Liver (tissue), 9 donors: Measurements from ENCODE around the gene VPS26B. TPM values are rescaled to one million over a fixed set of nuclear protein-coding genes. Genes with fewer than 3 reads are reported as not detected.

Experiments
- DNase-seq: peaks from one replicate; pipeline ENCODE4 v3.0.0-alpha.2; 2017; ENCODE audit warnings: low spot score
- H3K27ac ChIP-seq, 2 donors: one replicate each; pipeline ENCODE4 v1.7.0; 2013; ENCODE audit warnings: inconsistent platforms in 2 of 2, low read length in 2 of 2, control low read depth in 1 of 2, low read depth in 1 of 2, mild to moderate bottlenecking in 1 of 2
- H3K27me3 ChIP-seq, 4 donors: one replicate each; pipeline versions ENCODE4 v1.6.1 to v1.7.0; 2013; ENCODE audit warnings: low read length in 3 of 4, inconsistent platforms in 1 of 4, mild to moderate bottlenecking in 1 of 4, moderate library complexity in 1 of 4; ENCODE audit not compliant: control insufficient read depth in 4 of 4, insufficient read depth in 4 of 4
- H3K36me3 ChIP-seq, 4 donors: one replicate each; pipeline versions ENCODE4 v1.6.1 to v1.7.0; 2013; ENCODE audit warnings: low read length in 3 of 4, mild to moderate bottlenecking in 3 of 4, low read depth in 1 of 4, moderate library complexity in 1 of 4; ENCODE audit not compliant: control insufficient read depth in 4 of 4, insufficient read depth in 3 of 4
- H3K4me1 ChIP-seq, 4 donors: one replicate each; pipeline versions ENCODE4 v1.6.1 to v1.7.0; 2013; ENCODE audit warnings: low read length in 3 of 4, mild to moderate bottlenecking in 3 of 4, moderate library complexity in 1 of 4; ENCODE audit not compliant: control insufficient read depth in 4 of 4, insufficient read depth in 4 of 4
- H3K4me3 ChIP-seq, 3 donors: one replicate each; pipeline versions ENCODE4 v1.6.1 to v1.7.0; 2013; ENCODE audit warnings: low read length in 3 of 3, control low read depth in 1 of 3, low read depth in 1 of 3, mild to moderate bottlenecking in 1 of 3
- H3K9ac ChIP-seq, 2 donors: one replicate each; pipeline ENCODE4 v1.7.0; 2013; ENCODE audit warnings: low read length in 2 of 2, mild to moderate bottlenecking in 2 of 2, moderate library complexity in 2 of 2, control low read depth in 1 of 2, low read depth in 1 of 2
- H3K9me3 ChIP-seq, 4 donors: one replicate each; pipeline versions ENCODE4 v1.6.1 to v1.7.0; 2013; ENCODE audit warnings: low read length in 3 of 4; ENCODE audit not compliant: control insufficient read depth in 4 of 4
- ATF3 ChIP-seq: IDR thresholded peaks from 2 replicates; pipeline ENCODE4 v1.6.1; 2016; ENCODE audit warnings: antibody characterized with exemption
- CTCF ChIP-seq: fragments of 150-350 bp; IDR thresholded peaks from 2 replicates; pipeline ENCODE4 v1.5.1; 2017; ENCODE audit warnings: improper control_type of control experiment, low read depth, low read length; ENCODE audit not compliant: missing input control
- EGR1 ChIP-seq, 2 donors: IDR thresholded peaks; 2 replicates each; pipeline ENCODE4 v1.6.1; 2016 to 2018; ENCODE audit warnings: antibody characterized with exemption in 2 of 2, low read depth in 2 of 2
- FOXA1 ChIP-seq: IDR thresholded peaks from 2 replicates; pipeline ENCODE4 v1.6.1; 2016; ENCODE audit warnings: antibody characterized with exemption
- FOXA2 ChIP-seq: IDR thresholded peaks from 2 replicates; pipeline ENCODE4 v1.6.1; 2016; ENCODE audit warnings: antibody characterized with exemption
- GABPA ChIP-seq, 2 donors: IDR thresholded peaks in 1 of 2; conservative IDR thresholded peaks in 1 of 2; 2 replicates each; pipeline ENCODE4 v1.6.1; 2016; ENCODE audit warnings: antibody characterized with exemption in 2 of 2, mild to moderate bottlenecking in 1 of 2, moderate library complexity in 1 of 2
- HNF4A ChIP-seq, 2 donors: conservative IDR thresholded peaks; 2 replicates each; pipeline ENCODE4 v1.6.1; 2016; ENCODE audit warnings: antibody characterized with exemption in 2 of 2, mild to moderate bottlenecking in 2 of 2
- HNF4G ChIP-seq: IDR thresholded peaks from 2 replicates; pipeline ENCODE4 v1.6.1; 2016; ENCODE audit warnings: antibody characterized with exemption
- JUND ChIP-seq, 2 donors: IDR thresholded peaks; 2 replicates each; pipeline ENCODE4 v1.6.1; 2016; ENCODE audit warnings: antibody characterized with exemption in 2 of 2
- MAX ChIP-seq: IDR thresholded peaks from 2 replicates; pipeline ENCODE4 v1.6.1; 2016; ENCODE audit warnings: antibody characterized with exemption
- RAD21 ChIP-seq, 2 donors: IDR thresholded peaks; 2 replicates each; pipeline ENCODE4 v1.6.1; 2016; ENCODE audit warnings: antibody characterized with exemption in 2 of 2, mild to moderate bottlenecking in 2 of 2
- RXRA ChIP-seq, 2 donors: IDR thresholded peaks; 2 replicates each; pipeline ENCODE4 v1.6.1; 2017 to 2018; ENCODE audit warnings: antibody characterized with exemption in 2 of 2, mild to moderate bottlenecking in 1 of 2
- SP1 ChIP-seq: IDR thresholded peaks from 2 replicates; pipeline ENCODE4 v1.6.1; 2018; ENCODE audit warnings: antibody characterized with exemption, mild to moderate bottlenecking
- TAF1 ChIP-seq: conservative IDR thresholded peaks from 2 replicates; pipeline ENCODE4 v1.6.1; 2016; ENCODE audit warnings: antibody characterized with exemption, mild to moderate bottlenecking
- YY1 ChIP-seq: IDR thresholded peaks from 2 replicates; pipeline ENCODE4 v1.6.1; 2016; ENCODE audit warnings: antibody characterized with exemption, mild to moderate bottlenecking
- ZBTB33 ChIP-seq: IDR thresholded peaks from 2 replicates; pipeline ENCODE4 v1.6.1; 2016; ENCODE audit warnings: antibody characterized with exemption
- WGBS: extraction: QIAGEN DNeasy Blood & Tissue Kit; methylation state at CpG from one replicate; pipeline ENCODE4 v1.1.7; 2013; 5-methylcytosine and 5-hydroxymethylcytosine counted together
- polyA plus RNA-seq, 2 donors: library from polyadenylated mRNA; stranded (reverse) in 1 of 2; unstranded in 1 of 2; fragments of 200-250 nt in 1 of 2; fragments of >200 nt in 1 of 2; fragmentation: Nextera tagmentation in 1 of 2; extraction: Ambion mirVana in 1 of 2; gene quantifications; one replicate each; pipeline versions ENCODE4 v1.2.1 to v1.2.3, GENCODE V29; 2013 to 2015
- total RNA-seq, 2 donors: library from RNA; depleted of rRNA; stranded (reverse); fragments of >200 nt; gene quantifications; one replicate each; pipeline ENCODE4 v1.2.3, GENCODE V29; 2014
- donor health status: healthy.
- donor health status: healthy.
- donor health status: healthy.
- donor health status: healthy.
- donor health status: healthy.

VPS26B gene
- total and polyA plus RNA-seq, 4 donors, result 12.6 to 35.0 (median 20.2) TPM

GRCh38 chr11:134223121-134223520 is 1.4 kb upstream of the VPS26B start:
- DNase-seq, result no peak
- H3K27ac ChIP-seq, result no peak overlapping the region
- WGBS, result 36% methylated on average over 5 of the region's 5 CpGs

GRCh38 chr11:134224710-134225664 is 516 bp downstream of the VPS26B start:
- peak; percentile 64 for DNase-seq
- no peaks in the 10 kb centered on the region for H3K27me3 ChIP-seq
- H3K4me3 ChIP-seq, result peak overlapping the region; percentile 76 to 83 (median 81)
- peak overlapping the region; percentile 93 to 99 for H3K27ac ChIP-seq
- H3K9me3 ChIP-seq, result no peaks in the 10 kb centered on the region
- peaks cover 2 to 5% (median 4%) of the 10 kb centered on the region in 4 donors for H3K36me3 ChIP-seq
- peaks cover 7 to 32% (median 23%) of the 10 kb centered on the region in 4 donors for H3K4me1 ChIP-seq
- H3K9ac ChIP-seq, result peak overlapping the region; percentile 52 to 64
- WGBS, result under 1% methylated on average over 93 of the region's 93 CpGs
- TF ChIP-seq SP1 (peak; percentile 21), EGR1 (IDR thresholded peaks at IDR 0.05; ENCODE audit: low read depth in 2 of 2) (no peak), FOXA2 (peak; percentile 9), RAD21 (IDR thresholded peaks at IDR 0.05) (peak in 1 of 2 donors; percentile 10), HNF4A (conservative IDR thresholded peaks at IDR 0.05) (peak; percentile 13 to 36), YY1 (no peak), CTCF (no peak), RXRA (IDR thresholded peaks at IDR 0.05) (peak; percentile 23 to 29), ZBTB33 (no peak), MAX (peak; percentile 12), TAF1 (peak; percentile 84)

More at GRCh38 chr11:134223121-134223520, 1.4 kb upstream of the VPS26B start:
- no peaks in the 10 kb centered on the region for H3K27me3 ChIP-seq
- no peak overlapping the region for H3K9ac ChIP-seq
- TF ChIP-seq ATF3, result no peak
- no peak for TF ChIP-seq FOXA1
- TF ChIP-seq TAF1, result no peak
- TF ChIP-seq FOXA2, result no peak
- no peak for TF ChIP-seq GABPA (IDR thresholded peaks at IDR 0.05 in 1 of 2, conservative IDR thresholded peaks at IDR 0.05 in 1 of 2)
- TF ChIP-seq JUND (IDR thresholded peaks at IDR 0.05), result no peak
- no peak for TF ChIP-seq EGR1 (IDR thresholded peaks at IDR 0.05; ENCODE audit: low read depth in 2 of 2)
- TF ChIP-seq CTCF, result no peak
- no peak for TF ChIP-seq HNF4G
- no peak for TF ChIP-seq YY1
- TF ChIP-seq SP1, result no peak
- TF ChIP-seq ZBTB33, result no peak
- TF ChIP-seq RXRA (IDR thresholded peaks at IDR 0.05), result no peak
- no peak for TF ChIP-seq HNF4A (conservative IDR thresholded peaks at IDR 0.05)
- H3K9me3 ChIP-seq, result no peaks in the 10 kb centered on the region
- peaks cover 5 to 17% (median 9%) of the 10 kb centered on the region in 4 donors for H3K36me3 ChIP-seq
- peak overlapping the region; percentile 76 to 83 (median 81) for H3K4me3 ChIP-seq
- peaks cover 4 to 32% (median 23%) of the 10 kb centered on the region in 4 donors for H3K4me1 ChIP-seq
